ENCODE measurements around the gene OR6V1. TPM values are rescaled to one million over a fixed set of nuclear protein-coding genes. Genes with fewer than 3 reads are reported as not detected.
A peak's percentile ranks its signal among the peaks of the same experiment; 100 is the strongest.

Gene OR6V1
- total RNA-seq, 1 donor from 2014 or later: not detected

GRCh38 chr7:143015084-143015483 lies 37.1 kb upstream of the OR6V1 start:
- no peak for TF ChIP-seq CTCF (IDR thresholded peaks at IDR 0.05)
- Mint-ChIP-seq H3K27ac (ENCODE audit: unreplicated experiment) (peak overlapping the region; percentile 93), H3K27me3 (ENCODE audit: unreplicated experiment) (no peaks in the 10 kb centered on the region), H3K36me3 (ENCODE audit: unreplicated experiment) (peaks cover 6% of the 10 kb centered on the region), H3K4me3 (ENCODE audit: unreplicated experiment) (no peak overlapping the region), H3K9me3 (ENCODE audit: unreplicated experiment) (peaks cover 7% of the 10 kb centered on the region), H3K4me1 (ENCODE audit: unreplicated experiment) (peaks cover 55% of the 10 kb centered on the region)
- no peak for DNase-seq (ENCODE audit: extremely low spot score, unreplicated experiment)

- H3K27ac Mint-ChIP-seq (ENCODE audit: unreplicated experiment): peak overlapping the region; percentile 93
- no peak for DNase-seq (ENCODE audit: extremely low spot score, unreplicated experiment)
- peaks cover 9% of the 10 kb centered on the region for H3K9me3 Mint-ChIP-seq (ENCODE audit: unreplicated experiment)
- no peaks in the 10 kb centered on the region for H3K27me3 Mint-ChIP-seq (ENCODE audit: unreplicated experiment)
- TF ChIP-seq CTCF (IDR thresholded peaks at IDR 0.05): no peak
- peaks cover 6% of the 10 kb centered on the region for H3K36me3 Mint-ChIP-seq (ENCODE audit: unreplicated experiment)
- H3K4me3 Mint-ChIP-seq (ENCODE audit: unreplicated experiment): no peak overlapping the region
- H3K4me1 Mint-ChIP-seq (ENCODE audit: unreplicated experiment): peaks cover 55% of the 10 kb centered on the region
These were observed 36.1 kb upstream of the OR6V1 start for GRCh38 chr7:143015926-143016490.

- H3K36me3 Mint-ChIP-seq (ENCODE audit: unreplicated experiment): peaks cover 6% of the 10 kb centered on the region
- DNase-seq (ENCODE audit: extremely low spot score, unreplicated experiment): no peak
- H3K9me3 Mint-ChIP-seq (ENCODE audit: unreplicated experiment): peaks cover 11% of the 10 kb centered on the region
- H3K27me3 Mint-ChIP-seq (ENCODE audit: unreplicated experiment): no peaks in the 10 kb centered on the region
- no peak overlapping the region for H3K4me3 Mint-ChIP-seq (ENCODE audit: unreplicated experiment)
- H3K4me1 Mint-ChIP-seq (ENCODE audit: unreplicated experiment): peaks cover 55% of the 10 kb centered on the region
- peak overlapping the region; percentile 93 for H3K27ac Mint-ChIP-seq (ENCODE audit: unreplicated experiment)
- TF ChIP-seq CTCF (IDR thresholded peaks at IDR 0.05): no peak
These were observed 35.1 kb upstream of the OR6V1 start for GRCh38 chr7:143016996-143017395.

GRCh38 chr7:143018931-143019330 lies 33.2 kb upstream of the OR6V1 start:
- Mint-ChIP-seq H3K36me3 (ENCODE audit: unreplicated experiment) (peaks cover 4% of the 10 kb centered on the region), H3K4me3 (ENCODE audit: unreplicated experiment) (no peak overlapping the region), H3K27ac (ENCODE audit: unreplicated experiment) (peak overlapping the region; percentile 66), H3K9me3 (ENCODE audit: unreplicated experiment) (peaks cover 11% of the 10 kb centered on the region), H3K27me3 (ENCODE audit: unreplicated experiment) (no peaks in the 10 kb centered on the region), H3K4me1 (ENCODE audit: unreplicated experiment) (peaks cover 45% of the 10 kb centered on the region)
- TF ChIP-seq CTCF (IDR thresholded peaks at IDR 0.05): no peak
- DNase-seq (ENCODE audit: extremely low spot score, unreplicated experiment): no peak

GRCh38 chr7:143023047-143023446 lies 29.1 kb upstream of the OR6V1 start:
- peaks cover 11% of the 10 kb centered on the region for H3K9me3 Mint-ChIP-seq (ENCODE audit: unreplicated experiment)
- H3K27me3 Mint-ChIP-seq (ENCODE audit: unreplicated experiment): no peaks in the 10 kb centered on the region

More at GRCh38 chr7:143023047-143023446, 29.1 kb upstream of the OR6V1 start:
- no peak overlapping the region for H3K27ac Mint-ChIP-seq (ENCODE audit: unreplicated experiment)
- no peak for DNase-seq (ENCODE audit: extremely low spot score, unreplicated experiment)
- peaks cover 4% of the 10 kb centered on the region for H3K36me3 Mint-ChIP-seq (ENCODE audit: unreplicated experiment)
- H3K4me1 Mint-ChIP-seq (ENCODE audit: unreplicated experiment): peaks cover 15% of the 10 kb centered on the region
- no peak for TF ChIP-seq CTCF (IDR thresholded peaks at IDR 0.05)
- no peak overlapping the region for H3K4me3 Mint-ChIP-seq (ENCODE audit: unreplicated experiment)
